HG03097 (cell line): ENCODE measurements around the gene XNDC1N.
A peak's percentile ranks its signal among the peaks of the same experiment; 100 is the strongest.
"Not testable (repeated sequence)": the region's sequence is repeated elsewhere in the genome, so short reads cannot be mapped to it uniquely, and the experiment has no call there.

ENCODE experiments used
- ATAC-seq: cut with Tn5 transposase; IDR thresholded peaks from one replicate; pipeline ENCODE4 v1.9.1; 2021; ENCODE audit not compliant: unreplicated experiment, low FRiP score

Gene XNDC1N

DNA sequence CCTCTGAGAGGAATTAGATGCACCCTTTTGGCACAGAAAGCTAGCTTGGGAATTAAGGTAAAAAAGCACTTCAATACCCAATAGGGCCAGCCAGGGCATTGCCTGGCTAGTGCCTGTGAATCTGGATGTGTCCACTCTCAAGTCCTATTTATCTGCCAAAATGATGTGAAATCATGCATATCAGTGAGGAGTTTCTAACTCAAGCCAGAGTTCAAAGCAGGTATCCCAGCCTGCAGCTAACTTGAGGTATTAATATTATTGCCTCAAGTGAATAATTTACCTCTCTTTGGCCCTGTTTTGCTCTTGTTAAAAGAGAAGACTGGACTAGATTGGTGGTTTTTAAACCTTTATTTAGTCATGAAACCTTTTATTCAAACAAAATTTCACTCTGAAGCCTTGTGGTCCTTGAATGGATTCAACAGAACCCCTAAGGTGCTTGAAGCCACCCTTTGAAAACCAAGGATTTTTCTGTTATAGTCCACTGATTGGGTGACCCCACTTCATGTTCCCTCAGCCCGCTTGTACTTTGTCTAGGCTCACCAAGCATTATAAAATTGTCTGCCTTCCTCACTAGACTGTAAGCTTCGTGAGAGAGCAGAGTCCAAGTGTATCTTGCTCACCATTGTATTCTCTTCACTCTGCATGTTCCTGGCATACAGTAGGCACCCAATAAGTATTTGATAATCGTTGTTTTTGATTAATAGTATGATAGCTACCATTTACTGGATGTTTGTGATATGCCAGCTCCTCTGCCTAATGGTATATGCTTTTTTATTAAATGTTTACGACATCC is 4.9 kb upstream of the XNDC1N start:
- ATAC-seq, result no peak

DNA sequence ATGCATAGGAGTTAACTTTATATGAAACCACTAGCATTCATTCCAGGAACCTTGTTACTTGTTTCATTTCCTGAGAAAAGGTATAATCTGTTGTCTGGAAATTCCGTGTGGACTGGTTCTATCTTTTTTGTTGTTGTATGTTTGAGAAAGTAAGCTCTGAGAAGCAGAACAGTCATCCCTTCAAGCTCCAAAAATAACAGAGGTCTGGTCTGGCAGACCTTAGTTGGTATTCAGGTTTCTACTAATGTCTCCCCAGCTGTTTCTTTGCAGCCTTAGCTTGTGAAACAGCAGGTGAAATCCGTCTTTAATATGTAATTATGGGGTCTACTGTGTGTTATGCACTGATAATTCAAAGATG is 2.8 kb upstream of the XNDC1N start:
- ATAC-seq, result no peak

DNA sequence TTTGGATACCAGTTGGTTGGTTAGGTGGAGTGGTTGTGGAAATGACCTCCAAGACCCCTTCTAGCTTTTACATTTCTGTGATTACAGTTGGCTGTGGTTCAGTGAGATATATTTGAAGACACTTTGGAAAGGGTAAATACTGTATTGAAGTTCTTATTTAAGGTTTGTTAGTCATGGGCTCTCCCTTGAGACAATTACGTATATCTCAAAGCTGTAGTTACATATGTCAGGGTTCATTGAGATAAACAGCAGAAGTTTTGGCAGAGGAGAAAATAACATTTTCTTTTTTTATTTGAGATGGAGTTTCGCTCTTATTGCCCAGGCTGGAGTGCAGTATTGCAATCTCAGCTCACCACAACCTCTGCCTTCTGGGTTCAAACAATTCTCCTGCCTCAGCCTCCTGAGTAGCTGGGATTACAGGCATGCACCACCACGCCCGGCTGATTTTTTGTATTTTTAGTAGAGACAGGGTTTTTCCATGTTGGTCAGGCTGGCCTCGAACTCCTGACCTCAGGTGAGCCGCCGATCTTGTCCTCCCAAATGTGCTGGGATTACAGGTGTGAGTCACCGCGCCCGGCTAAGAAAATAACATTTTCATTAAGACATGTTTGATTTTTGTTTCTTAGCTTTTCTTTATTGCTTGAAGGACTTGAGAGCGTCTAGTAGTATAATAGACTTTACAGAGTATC is 2.3 kb upstream of the XNDC1N start:
- ATAC-seq, result no peak

DNA sequence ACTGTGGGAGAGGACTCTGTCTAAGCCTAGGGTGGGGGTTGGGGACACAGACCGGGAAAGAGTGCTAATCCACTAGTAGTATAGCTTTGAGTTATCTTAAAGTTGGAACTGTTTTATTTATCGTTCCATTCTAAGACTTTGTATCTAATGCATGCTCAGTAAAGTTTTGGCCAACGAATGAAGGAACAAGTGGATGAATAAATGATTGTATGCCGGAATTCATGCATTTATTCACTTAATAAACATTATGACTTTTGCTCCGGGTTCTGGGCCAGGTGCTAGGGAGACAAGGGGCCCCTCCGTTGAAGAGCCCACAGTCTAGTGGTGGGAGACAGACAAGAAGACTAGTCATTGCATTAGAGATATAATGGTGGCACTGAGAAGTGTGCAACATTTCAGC is 1.1 kb upstream of the XNDC1N start:
- ATAC-seq, result no peak

DNA sequence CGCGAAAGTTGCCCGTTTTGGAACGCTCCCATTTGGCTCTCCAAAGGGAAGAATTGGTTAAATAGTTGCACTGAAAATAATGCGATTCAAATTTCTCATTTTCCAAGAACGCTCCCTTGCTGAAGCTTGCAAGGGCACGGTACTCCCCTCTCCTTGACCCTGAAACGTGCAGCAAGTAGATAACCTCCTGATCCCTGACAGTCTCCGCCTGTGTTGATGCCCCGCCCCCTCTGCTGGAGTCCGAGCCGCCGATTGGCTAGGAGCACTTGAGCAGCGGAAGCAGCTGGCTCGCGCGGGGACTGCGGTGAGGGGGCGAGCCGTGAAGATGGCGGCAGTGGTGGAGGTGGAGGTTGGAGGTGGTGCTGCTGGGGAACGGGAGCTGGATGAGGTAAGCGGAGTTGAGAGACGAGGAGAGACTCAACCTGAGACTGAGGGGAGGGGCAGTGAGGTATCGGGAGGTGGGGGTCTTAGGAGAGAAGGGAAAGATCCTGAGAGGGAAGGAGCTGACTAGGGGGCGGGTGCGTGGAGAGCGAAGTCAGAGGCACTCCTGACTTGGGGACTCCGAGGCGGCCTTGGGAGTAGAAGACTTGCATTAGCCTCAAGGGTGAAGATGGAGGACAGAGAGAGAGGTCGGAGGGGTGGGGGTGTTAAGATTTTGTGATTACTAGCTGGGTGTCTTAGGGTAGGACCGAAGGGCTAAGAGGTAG is 496 bp upstream of the XNDC1N start, which contains the start of gene RNF121:
Gene RNF121, plus strand, starts transcription at position 310 of the 707 bp plus-strand sequence. Its CDS starts 16 bp downstream, at position 326.
- ATAC-seq, result peak; percentile 64

DNA sequence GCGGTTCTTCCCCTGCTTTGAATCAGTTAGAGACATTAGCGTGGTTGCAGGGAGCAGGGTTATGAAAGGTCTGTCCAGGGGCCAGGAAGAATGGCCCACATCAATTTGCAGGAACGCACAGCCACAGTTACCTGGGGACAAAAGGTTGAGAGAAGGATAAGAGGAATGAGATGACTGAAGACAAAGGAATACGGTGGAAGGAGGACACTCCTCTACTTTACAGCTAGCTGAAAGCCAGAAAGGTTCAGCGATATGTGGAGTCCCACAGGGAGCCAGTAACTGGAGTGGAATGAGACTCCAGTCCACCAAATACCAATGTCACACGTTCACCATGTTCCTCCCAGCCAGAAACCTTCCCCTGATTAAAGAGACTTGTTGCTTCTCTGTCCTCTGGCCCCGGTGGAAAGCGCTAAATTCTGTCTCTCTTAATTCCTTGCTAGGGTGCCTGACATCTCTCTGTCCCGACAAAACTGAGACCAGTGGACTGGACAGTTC is 10.7 kb downstream of the XNDC1N start:
- no peak for ATAC-seq

DNA sequence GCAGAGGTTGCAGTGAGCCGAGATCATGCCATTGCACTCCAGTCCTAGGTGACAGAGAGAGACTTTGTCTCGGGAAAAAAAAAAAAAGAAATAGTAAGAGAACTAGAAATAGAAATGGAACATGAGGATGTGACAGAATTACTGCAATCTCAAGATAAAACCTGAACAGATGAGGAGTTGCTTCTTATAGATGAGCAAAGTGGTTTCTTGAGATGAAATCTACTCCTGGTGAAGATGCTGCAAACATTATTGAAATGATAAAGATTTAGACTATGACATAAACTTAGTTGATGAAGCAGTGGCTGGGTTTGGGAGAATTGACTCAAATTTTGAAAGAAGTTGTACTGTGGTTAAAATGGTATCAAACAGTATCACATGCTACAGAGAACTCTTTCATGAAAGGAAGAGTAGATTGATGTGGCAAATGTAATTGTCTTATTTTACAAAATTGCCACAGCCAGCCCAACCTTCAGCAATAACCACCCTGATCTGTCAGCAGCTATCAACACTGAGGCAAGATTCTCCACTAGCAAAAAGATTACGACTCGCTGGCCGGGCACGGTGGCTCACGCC is 13.7 kb downstream of the XNDC1N start:
- no peak for ATAC-seq

DNA sequence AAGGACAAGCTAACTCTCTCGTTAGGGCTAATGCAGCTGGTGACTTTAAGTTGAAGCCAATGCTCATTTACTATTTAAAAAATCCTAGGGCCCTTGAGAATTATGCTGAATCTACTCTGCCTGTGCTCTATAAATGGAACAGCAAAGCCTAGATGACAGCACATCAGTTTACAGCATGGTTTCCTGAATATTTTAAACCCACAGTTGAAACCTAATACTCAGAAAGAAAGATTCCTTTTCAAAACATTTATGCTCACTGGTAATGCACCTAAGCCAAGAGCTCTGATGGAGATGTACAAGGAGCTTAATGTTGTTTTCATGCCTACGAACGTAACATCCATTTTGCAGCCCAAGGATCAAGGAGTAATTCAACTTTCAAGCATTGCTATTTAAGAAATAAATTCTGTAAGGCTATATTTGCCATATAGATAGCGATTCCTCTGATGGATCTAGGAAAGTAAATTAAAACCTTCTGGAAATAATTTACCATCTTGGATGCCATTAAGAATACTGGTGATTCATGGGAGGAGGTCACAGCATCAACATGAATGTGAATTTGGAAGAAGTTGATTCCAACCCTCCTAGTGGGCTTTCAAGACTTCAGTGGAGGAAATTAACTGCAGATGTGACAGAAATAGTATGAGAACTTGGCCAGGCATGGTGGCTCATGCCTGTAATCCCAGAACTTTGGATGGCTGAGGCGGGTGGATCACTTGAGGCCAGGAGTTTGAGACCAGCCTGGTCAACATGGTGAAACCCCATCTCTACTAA is 14.5 kb downstream of the XNDC1N start:
- ATAC-seq, result no peak

DNA sequence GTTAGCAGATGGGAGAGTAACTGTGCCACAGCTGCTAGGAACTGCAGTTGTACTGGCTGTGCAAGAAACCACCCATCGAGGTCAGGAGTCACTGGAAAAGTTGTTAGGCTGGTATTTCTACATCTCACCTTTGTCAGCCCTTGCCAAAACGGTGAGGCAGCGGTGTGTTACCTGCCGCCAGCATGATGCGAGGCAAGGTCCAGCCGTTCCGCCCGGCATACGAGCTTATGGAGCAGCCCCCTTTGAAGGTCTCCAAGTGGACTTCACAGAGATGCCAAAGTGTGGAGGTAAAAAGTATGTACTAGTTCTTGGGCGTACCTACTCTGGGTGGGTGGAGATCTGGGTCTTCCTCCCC is 16.4 kb downstream of the XNDC1N start:
- ATAC-seq, result not testable (repeated sequence)

DNA sequence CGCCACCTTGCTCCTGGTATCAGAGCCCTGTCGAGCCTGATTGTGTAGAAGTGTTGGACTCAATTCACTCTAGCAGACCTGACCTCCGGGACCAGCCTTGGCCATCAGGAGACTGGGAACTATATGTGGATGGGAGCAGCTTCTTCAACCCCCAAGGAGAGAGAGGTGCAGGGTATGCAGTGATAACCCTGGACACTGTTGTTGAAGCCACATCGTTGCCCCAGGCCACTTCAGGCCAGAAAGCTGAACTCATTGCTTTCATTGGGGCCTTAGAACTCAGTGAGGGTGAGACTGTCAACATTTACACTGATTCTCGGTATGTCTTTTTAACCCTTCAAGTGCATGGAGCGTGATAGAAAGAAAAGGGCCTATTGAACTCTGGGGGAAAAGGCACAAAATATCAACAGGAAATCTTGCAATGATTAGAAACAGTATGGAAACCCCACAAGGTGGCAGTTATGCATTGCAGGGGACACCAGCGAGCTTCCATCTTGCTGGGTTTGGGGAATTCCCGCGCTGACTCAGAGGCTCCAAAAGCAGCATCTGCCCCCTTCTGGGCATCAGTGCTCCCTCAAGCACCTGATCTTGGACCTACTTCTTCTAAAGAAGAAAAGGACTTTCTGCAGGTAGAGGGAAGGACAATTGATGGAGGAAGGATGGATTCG is 16.9 kb downstream of the XNDC1N start:
- ATAC-seq, result not testable (repeated sequence)

DNA sequence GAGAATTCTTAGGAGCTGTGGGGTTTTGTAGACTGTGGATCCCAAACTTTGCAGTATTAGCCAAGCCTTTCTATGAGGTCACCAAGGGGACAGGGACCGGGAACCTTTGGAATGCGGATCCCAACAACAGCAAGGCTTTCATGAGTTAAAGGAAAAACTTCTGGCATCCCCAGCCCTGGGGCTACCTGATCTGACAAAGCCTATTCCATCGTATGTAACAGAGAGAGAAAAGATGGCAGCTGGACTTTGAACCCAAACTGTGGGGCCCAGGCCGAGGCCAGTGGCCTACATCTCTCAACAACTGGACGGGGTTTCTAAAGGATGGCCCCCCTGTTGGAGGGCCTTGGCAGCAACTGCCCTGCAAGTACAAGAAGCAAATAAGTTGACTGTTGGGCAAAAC is 17.6 kb downstream of the XNDC1N start:
- not testable (repeated sequence) for ATAC-seq

DNA sequence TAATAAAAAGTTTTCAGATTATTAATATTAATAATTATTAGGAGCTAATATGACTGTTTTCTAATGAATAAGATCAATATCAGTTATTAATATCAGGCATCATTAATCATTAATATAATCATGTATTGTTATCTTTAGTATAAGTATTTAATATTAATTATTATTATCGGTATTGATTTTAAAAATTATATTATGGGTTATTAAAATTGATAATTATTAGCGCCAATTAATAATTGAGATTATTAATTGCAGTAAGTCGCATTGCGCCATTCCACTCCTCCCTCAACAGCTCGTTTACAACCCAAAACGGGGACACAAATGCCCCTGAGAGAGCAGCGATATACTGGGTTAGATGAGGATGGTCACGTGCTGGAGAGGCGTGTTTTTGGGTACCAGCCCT is 20.2 kb downstream of the XNDC1N start:
- ATAC-seq, result no peak

DNA sequence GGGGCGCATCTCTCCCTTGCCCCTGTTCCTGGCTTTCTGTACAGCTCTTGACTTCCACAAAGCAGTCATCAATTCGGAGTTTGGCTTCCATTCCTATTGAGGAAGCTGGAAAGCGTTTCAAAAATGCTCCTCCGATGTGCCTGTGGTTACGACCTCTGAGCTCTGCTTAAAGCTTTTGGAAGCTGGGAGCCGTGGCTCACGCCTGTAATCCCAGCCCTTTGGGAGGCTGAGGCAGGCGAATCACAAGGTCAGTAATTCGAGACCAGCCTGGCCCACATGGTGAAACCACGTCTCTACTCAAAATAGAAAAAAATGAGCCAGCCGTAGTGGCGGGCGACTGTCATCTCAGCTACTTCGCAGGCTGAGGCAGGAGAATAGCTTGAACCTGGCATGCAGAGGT is 27.3 kb downstream of the XNDC1N start:
- not testable (repeated sequence) for ATAC-seq

DNA sequence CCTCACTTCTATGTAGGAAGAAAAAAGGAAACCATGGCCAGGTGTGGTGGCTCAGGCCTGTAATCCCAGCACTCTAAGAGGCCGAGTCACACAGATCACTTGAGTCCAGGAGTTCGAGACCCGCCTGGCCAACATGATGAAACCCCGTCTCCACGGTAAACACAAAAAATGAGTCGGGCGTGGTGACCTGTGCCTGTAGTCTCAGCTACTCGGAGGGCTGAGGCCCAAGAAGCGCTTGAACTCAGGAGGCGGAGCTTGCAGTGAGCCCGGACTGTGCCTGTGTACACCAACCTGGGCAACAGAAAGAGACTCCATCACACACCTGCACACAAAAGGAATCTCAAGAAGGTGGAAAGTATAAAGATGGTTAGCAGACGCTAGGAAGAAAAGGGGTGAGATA is 32.4 kb downstream of the XNDC1N start:
- ATAC-seq, result no peak

DNA sequence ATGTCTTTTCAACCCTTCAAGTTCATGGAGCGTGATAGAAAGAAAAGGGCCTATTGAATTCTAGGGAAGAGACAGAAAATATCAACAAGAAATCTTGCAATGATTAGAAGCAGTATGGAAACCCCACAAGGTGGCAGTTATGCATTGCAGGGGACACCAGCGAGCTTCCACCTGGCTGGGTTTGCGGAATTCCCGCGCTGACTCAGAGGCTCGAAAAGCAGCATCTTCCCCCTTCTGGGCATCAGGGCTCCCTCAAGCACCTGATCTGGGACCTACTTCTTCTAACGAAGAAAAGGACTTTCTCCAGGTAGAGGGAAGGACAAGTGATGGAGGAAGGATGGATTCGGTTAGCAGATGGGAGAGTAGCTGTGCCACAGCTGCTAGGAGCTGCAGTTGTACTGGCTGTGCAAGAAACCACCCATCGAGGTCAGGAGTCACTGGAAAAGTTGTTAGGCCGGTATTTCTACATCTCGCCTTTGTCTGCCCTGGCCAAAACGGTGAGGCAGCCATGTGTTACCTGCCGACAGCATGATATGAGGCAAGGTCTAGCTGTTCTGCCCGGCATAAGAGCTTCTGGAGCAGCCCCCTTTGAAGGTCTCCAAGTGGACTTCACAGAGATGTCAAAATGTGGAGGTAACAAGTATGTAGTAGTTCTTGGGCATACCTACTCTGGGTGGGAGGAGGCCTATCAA is 39.1 kb downstream of the XNDC1N start:
- not testable (repeated sequence) for ATAC-seq

DNA sequence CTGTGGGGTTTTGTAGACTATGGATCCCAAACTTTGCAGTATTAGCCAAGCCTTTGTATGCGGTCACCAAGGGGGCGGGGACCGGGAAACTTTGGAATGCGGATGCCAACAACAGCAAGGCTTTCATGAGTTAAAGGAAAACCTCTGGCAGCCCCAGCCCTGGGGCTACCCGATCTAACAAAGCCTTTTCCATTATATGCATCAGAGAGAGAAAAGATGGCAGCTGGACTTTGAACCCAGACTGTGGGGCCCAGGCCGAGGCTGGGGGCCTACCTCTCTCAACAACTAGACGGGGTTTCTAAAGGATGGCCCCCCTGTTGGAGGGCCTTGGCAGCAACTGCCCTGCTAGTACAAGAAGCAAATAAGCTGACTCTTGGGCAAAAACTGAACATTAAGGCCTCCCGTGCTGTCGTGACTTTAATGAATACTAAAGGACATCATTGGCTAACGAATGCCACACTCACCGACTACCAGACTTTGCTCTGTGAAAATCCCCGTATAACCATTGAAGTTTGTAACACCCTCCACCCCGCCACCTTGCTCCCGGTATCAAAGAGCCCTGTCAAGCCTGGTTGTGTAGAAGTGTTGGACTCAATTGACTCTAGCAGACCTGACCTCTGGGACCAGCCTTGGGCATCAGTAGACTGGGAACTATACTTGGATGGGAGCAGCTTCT is 39.9 kb downstream of the XNDC1N start:
- ATAC-seq, result not testable (repeated sequence)

DNA sequence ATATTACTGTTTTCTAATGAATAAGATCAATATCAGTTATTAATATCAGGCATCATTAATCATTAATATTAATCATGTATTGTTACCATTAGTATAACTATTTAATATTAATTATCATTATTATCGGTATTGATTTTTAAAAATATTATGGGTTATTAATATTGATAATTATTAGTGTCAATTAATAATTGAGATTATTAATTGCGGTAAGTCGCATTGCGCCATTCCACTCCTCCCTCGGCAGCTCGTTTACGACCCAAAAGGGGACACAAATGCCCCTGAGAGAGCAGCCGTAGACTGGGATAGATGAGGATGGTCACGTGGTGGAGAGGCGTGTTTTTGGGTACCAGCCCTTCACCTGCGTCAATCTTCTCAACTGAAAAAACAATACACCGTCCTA is 42.6 kb downstream of the XNDC1N start:
- not testable (repeated sequence) for ATAC-seq
